ENCODE results near the gene AZU1.
"Not testable (repeated sequence)": the region's sequence is repeated elsewhere in the genome, so short reads cannot be mapped to it uniquely, and the experiment has no call there.

Gene AZU1

DNA sequence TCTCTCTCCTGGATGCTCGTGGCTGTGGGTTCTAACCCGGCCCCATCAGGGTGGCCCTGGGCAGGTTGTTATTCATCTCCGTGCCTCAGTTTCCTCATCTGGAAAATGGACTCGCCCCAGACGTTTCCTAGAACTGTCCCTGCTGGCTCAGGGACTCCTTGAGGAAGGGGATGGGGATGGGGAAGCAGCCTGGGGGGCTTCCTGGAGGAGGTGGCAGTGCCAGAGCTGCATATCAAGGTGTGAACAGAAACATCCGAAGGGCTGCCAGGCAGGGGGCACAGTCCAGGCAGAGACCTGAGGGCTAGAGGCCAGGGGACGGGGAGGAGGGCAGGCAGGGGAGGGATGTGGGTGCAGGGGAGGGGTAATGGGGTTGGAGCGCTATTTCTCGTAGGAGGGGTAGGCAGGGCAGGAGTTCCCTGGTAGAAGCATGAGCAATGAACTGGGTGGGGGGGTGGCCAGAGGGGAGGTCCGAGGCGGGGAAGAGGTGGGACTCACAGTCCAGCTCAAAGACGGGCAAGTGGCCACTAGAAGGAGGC is 20.8 kb downstream of the AZU1 start:
- peaks cover 3% of the 10 kb centered on the region for H3K4me1 Mint-ChIP-seq (ENCODE audit: low read depth)
- H3K36me3 Mint-ChIP-seq (ENCODE audit: low read depth), result no peaks in the 10 kb centered on the region
- no peak for DNase-seq
- H3K27ac Mint-ChIP-seq, result no peak overlapping the region
- H3K27me3 Mint-ChIP-seq, result peaks cover 66% of the 10 kb centered on the region
- no peak overlapping the region for H3K4me3 Mint-ChIP-seq
- no peaks in the 10 kb centered on the region for H3K9me3 Mint-ChIP-seq

DNA sequence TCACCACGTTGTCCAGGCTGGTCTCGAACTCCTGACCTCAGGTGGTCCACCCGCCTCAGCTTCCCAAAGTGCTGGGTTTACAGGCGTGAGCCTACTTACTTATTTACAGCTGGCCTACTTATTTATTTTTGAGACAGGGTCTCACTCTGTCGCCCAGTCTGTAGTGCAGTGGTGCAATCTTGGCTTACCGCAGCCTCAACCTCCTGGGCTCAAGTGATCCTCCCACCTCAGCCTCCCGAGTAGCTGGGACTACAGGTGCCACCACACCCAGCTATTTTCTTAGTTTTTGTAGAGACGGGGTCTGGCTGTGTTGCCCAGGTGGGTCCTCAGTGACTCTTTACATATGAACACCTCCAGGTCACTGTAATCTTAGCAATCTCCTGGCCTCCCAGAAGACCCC is 21.6 kb downstream of the AZU1 start:
- peaks cover 68% of the 10 kb centered on the region for H3K27me3 Mint-ChIP-seq
- not testable (repeated sequence) for H3K9me3 Mint-ChIP-seq; H3K4me3 Mint-ChIP-seq; H3K36me3 Mint-ChIP-seq (ENCODE audit: low read depth); DNase-seq; H3K4me1 Mint-ChIP-seq (ENCODE audit: low read depth); H3K27ac Mint-ChIP-seq

DNA sequence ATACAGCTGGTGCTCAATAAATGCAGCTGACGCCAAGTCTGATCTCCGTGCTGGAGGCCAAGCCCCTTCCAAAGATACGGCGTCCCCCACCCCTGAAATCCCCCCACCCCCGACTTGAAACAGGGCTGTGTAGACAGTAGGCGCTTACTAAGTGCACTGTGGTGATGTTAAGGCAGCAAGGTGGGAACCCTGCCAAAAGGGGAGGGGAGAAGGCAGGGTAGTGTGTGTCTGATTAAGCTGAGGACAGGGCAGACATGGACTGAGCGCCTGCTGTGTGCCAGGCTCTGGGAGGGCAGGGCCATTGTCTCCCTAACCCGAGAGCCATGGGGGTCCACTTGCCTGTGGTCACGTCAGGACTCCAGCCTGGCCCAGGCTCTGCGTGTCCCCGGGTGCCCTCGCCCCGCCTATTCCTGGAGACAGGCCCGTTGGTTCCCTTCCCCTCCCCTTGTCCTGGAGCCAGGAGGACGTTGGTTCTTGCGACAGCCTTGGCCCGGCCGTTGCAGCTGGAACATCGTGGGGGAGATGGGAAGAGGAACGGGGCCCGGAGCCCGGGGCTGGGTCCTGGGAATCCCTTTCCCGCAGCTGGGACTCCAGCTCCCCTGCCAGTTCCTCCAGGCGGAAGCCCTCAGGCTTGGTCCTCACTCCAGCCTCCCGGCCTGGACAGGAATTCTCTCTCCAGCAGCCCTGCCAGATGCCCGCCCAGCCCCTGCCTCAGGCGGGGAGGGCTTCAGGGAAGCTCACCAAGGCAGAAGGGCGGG is 22.8 kb downstream of the AZU1 start:
- H3K4me3 Mint-ChIP-seq, result no peak overlapping the region

DNA sequence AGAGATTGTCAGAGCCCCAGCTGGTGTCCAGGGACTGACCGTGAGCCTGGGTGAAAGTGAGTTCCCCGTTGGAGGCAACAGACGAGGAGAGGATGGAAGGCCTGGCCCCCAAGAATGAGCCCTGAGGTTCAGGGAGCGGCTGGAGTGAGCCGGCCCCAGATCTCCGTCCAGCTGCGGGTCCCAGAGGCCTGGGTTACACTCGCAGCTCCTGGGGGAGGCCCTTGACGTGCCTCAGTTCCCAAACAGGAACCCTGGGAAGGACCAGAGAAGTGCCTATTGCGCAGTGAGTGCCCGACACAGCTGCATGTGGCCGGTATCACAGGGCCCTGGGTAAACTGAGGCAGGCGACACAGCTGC is 23.3 kb downstream of the AZU1 start:
- H3K4me1 Mint-ChIP-seq (ENCODE audit: low read depth), result no peaks in the 10 kb centered on the region
- no peaks in the 10 kb centered on the region for H3K36me3 Mint-ChIP-seq (ENCODE audit: low read depth)
- H3K27me3 Mint-ChIP-seq, result peaks cover 52% of the 10 kb centered on the region
- no peak overlapping the region for H3K4me3 Mint-ChIP-seq
- H3K9me3 Mint-ChIP-seq, result no peaks in the 10 kb centered on the region
- H3K27ac Mint-ChIP-seq, result no peak overlapping the region
- DNase-seq, result no peak

More for the DNA sequence above, 22.8 kb downstream of the AZU1 start:
- peaks cover 57% of the 10 kb centered on the region for H3K27me3 Mint-ChIP-seq
- H3K4me1 Mint-ChIP-seq (ENCODE audit: low read depth), result no peaks in the 10 kb centered on the region
- no peak overlapping the region for H3K27ac Mint-ChIP-seq
- no peaks in the 10 kb centered on the region for H3K9me3 Mint-ChIP-seq
- no peak for DNase-seq
- no peaks in the 10 kb centered on the region for H3K36me3 Mint-ChIP-seq (ENCODE audit: low read depth)

DNA sequence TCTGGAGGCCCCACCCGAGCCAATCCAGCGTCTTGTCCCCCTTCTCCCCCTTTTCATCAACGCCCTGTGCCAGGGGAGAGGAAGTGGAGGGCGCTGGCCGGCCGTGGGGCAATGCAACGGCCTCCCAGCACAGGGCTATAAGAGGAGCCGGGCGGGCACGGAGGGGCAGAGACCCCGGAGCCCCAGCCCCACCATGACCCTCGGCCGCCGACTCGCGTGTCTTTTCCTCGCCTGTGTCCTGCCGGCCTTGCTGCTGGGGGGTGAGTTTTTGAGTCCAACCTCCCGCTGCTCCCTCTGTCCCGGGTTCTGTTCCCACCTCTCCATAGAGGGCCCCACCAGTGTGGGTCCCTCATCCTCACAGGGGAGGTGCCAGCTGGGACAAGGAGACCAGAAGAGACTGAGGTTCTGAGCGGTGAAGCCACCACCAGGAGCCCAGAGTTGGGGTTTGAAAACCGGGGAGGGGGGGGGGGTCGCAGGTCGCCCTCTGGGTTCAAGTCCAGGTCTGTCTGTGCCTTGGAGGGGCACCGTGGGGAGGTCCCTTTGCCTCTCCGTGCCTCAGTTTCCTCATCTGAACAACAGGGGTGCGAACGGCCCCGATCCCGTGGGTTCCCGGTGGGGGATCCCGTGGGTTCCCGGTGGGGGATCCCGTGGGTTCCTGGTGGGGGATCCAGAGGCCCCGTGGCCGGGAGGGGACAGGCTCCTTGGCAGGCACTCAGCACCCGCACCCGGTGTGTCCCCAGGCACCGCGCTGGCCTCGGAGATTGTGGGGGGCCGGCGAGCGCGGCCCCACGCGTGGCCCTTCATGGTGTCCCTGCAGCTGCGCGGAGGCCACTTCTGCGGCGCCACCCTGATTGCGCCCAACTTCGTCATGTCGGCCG is 24.7 kb downstream of the AZU1 start, which contains the start of gene ELANE:
TSS of gene ELANE (plus strand) at position 168 of the 878 bp plus-strand sequence. CDS start at position 194, 26 bp downstream.
- no peaks in the 10 kb centered on the region for H3K36me3 Mint-ChIP-seq (ENCODE audit: low read depth)
- no peaks in the 10 kb centered on the region for H3K4me1 Mint-ChIP-seq (ENCODE audit: low read depth)
- no peak within 1 kb of the TSS for H3K27ac Mint-ChIP-seq
- no peak for DNase-seq
- H3K4me3 Mint-ChIP-seq, result no peak within 1 kb of the TSS
- H3K27me3 Mint-ChIP-seq, result peaks cover 39% of the 10 kb centered on the region
- H3K9me3 Mint-ChIP-seq, result no peaks in the 10 kb centered on the region

DNA sequence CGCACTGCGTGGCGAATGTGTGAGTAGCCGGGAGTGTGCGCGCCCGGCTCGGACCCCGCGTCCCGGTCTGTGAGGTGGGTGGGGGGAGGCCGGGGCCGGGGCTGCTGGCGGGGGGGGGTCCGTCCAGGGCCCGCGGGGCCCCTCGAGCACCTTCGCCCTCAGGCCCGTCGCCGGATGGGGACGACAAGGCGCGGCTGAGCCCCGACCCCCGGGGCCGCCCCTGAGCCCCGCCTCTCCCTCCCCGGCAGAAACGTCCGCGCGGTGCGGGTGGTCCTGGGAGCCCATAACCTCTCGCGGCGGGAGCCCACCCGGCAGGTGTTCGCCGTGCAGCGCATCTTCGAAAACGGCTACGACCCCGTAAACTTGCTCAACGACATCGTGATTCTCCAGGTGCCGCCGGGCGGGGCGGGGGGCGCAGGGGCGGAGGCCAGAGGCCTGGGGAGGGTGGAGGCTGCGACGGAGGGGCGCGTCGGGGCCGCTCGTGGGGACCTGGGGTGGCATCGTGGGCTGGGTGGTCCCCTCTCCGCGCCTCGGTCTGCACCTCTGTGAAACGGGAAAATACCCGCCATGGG is 25.5 kb downstream of the AZU1 start:
- H3K27me3 Mint-ChIP-seq, result peaks cover 34% of the 10 kb centered on the region
- H3K4me1 Mint-ChIP-seq (ENCODE audit: low read depth), result no peaks in the 10 kb centered on the region
- no peak for DNase-seq
- H3K4me3 Mint-ChIP-seq, result no peak overlapping the region
- no peak overlapping the region for H3K27ac Mint-ChIP-seq
- H3K36me3 Mint-ChIP-seq (ENCODE audit: low read depth), result no peaks in the 10 kb centered on the region
- no peaks in the 10 kb centered on the region for H3K9me3 Mint-ChIP-seq

DNA sequence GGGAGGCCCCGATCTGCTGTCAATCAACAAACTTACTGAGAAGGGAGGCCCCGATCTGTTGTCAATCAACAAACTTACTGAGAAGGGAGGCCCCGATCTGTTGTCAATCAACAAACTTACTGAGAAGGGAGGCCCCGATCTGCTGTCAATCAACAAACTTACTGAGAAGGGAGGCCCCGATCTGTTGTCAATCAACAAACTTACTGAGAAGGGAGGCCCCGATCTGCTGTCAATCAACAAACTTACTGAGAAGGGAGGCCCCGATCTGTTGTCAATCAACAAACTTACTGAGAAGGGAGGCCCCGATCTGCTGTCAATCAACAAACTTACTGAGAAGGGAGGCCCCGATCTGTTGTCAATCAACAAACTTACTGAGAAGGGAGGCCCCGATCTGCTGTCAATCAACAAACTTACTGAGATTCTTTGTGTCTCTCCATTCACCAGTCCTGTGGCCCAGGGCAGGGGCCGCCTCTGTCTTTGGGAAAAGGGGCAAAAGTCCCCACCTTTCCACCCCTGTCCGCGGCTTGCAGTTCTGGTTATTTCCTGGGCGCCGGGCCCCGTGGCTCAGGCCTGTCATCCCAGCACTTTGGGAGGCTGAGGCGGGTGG is 26.1 kb downstream of the AZU1 start:
- H3K27me3 Mint-ChIP-seq, result peaks cover 32% of the 10 kb centered on the region
- DNase-seq; H3K9me3 Mint-ChIP-seq; H3K4me3 Mint-ChIP-seq; H3K27ac Mint-ChIP-seq; H3K36me3 Mint-ChIP-seq (ENCODE audit: low read depth); H3K4me1 Mint-ChIP-seq (ENCODE audit: low read depth): not testable (repeated sequence)

DNA sequence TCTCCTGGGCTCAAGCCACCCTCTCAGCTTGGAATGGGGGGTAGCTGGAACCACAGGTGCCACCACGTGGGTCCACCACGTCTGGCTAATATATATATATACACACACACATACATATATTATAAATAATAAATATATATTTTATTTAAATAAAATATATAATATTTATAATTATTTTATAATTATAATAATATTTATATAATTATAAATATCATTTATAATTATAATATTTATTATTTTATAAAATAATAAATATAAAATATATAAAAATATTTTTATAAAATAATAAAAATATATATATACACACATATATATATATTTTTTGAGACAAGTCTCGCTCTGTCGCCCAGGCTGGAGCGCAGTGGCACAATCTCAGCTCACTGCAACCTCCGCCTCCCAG is 26.9 kb downstream of the AZU1 start:
- Mint-ChIP-seq H3K27ac (no peak overlapping the region), H3K27me3 (peaks cover 27% of the 10 kb centered on the region), H3K4me3 (no peak overlapping the region), H3K36me3 (ENCODE audit: low read depth) (no peaks in the 10 kb centered on the region), H3K9me3 (no peaks in the 10 kb centered on the region), H3K4me1 (ENCODE audit: low read depth) (no peaks in the 10 kb centered on the region)
- DNase-seq, result no peak

DNA sequence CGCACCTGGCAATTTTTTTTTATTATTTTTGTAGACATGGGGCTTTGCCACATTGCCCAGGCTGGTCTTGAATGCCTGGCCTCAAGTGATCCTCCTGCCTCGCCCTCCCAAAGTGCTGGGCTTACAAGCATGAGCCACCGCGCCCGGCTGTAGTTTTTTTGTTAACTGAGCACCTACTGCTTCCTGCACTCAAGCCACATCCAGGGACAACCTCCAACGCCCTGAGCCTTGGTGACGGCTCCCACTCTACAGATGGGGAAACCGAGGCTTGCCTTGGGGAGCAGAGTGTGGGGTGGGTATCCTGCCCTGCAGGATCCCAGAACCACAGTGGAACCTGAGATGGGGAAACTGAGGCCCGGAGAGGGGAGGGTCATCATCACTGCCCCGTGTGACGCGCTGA is 27.5 kb downstream of the AZU1 start:
- Mint-ChIP-seq H3K4me3 (no peak overlapping the region), H3K27ac (no peak overlapping the region), H3K36me3 (ENCODE audit: low read depth) (no peaks in the 10 kb centered on the region), H3K4me1 (ENCODE audit: low read depth) (no peaks in the 10 kb centered on the region), H3K9me3 (no peaks in the 10 kb centered on the region), H3K27me3 (peaks cover 27% of the 10 kb centered on the region)
- DNase-seq, result no peak

DNA sequence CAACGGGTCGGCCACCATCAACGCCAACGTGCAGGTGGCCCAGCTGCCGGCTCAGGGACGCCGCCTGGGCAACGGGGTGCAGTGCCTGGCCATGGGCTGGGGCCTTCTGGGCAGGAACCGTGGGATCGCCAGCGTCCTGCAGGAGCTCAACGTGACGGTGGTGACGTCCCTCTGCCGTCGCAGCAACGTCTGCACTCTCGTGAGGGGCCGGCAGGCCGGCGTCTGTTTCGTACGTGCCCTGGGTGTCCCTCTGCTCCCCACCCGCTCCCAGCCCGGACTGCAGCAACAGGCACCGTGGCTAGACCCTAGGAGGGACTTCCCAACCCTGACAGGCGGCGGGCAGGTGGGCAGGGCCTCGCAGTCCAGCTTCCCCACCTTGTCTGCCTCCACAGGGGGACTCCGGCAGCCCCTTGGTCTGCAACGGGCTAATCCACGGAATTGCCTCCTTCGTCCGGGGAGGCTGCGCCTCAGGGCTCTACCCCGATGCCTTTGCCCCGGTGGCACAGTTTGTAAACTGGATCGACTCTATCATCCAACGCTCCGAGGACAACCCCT is 28.0 kb downstream of the AZU1 start:
- Mint-ChIP-seq H3K9me3 (no peaks in the 10 kb centered on the region), H3K36me3 (ENCODE audit: low read depth) (no peaks in the 10 kb centered on the region), H3K4me1 (ENCODE audit: low read depth) (no peaks in the 10 kb centered on the region), H3K4me3 (no peak overlapping the region), H3K27ac (no peak overlapping the region), H3K27me3 (peaks cover 24% of the 10 kb centered on the region)
- DNase-seq, result no peak

DNA sequence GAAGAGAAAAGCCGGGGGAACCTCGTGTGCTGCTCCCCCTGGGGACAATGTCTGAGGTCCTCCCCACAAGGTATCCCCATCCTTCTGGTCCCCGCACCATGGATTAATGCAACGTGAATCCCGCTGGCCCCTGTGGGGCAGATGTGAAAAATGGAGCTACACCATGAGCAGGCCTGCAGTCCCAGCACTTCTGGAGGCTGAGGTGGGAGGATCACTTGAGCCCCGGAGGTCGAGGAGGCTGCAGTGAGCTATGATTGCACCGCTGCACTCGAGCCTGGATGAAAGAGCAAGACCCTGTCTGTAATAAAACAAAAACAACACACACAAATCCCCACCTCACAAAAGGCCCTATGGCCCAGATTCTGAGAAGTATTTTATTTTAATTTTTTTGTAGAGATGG is 30.6 kb downstream of the AZU1 start:
- Mint-ChIP-seq H3K4me3 (no peak overlapping the region), H3K27me3 (peaks cover 14% of the 10 kb centered on the region), H3K27ac (no peak overlapping the region), H3K36me3 (ENCODE audit: low read depth) (no peaks in the 10 kb centered on the region), H3K9me3 (no peaks in the 10 kb centered on the region), H3K4me1 (ENCODE audit: low read depth) (peaks cover 8% of the 10 kb centered on the region)
- DNase-seq, result no peak

DNA sequence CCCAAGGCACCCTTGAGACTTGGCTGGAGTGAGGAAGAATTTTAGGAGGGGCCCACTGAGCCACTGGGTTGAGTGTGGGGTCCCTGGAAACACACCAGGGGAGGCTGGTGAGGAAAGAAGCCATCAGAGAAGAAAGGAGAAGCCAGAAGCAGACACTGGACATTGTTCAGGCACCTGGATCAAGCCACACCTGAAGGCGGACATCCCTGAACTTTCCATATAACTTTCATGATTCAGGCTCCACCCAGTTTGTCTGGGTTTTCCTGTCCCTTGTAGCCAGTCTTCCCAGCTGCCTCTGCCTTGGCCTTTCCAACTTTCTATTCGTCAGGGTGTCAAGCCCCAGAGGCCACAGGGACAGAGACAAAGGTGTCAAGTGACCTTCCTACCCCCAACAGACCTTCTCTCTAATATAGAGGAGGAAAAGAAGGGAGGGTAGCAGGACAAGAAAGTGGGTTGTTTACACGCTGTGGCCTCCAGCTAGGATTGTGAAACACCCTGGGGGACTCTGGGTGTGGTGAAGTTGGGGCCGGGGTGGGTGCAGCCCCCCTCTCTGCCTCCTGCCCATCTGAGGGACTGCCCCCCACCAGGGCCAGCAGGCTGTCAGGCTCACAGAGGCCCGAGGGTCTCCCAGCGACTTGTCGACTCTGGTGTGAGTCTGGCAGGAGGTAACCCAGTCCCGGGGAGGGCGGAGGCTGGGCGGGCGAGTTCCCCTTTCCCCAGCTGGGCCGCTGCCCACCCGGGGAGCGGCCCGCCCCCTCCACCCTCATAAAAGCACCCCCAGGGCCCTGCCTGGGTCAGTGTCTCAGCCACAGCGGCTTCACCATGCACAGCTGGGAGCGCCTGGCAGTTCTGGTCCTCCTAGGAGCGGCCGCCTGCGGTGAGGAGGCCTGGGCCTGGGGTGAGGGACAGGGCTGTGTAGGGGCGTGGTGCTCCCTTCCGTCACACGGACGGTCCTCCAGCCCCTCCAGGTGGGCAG is 31.5 kb downstream of the AZU1 start, which contains the start of gene CFD:
TSS of gene CFD (plus strand) at position 797 of the 976 bp plus-strand sequence. CDS start at position 823, 26 bp downstream.
- peaks cover 14% of the 10 kb centered on the region for H3K4me1 Mint-ChIP-seq (ENCODE audit: low read depth)
- DNase-seq, result no peak
- no peak within 1 kb of the TSS for H3K27ac Mint-ChIP-seq
- H3K9me3 Mint-ChIP-seq, result no peaks in the 10 kb centered on the region
- peaks cover 12% of the 10 kb centered on the region for H3K27me3 Mint-ChIP-seq
- no peaks in the 10 kb centered on the region for H3K36me3 Mint-ChIP-seq (ENCODE audit: low read depth)
- H3K4me3 Mint-ChIP-seq, result peak within 1 kb of the TSS; percentile 41

DNA sequence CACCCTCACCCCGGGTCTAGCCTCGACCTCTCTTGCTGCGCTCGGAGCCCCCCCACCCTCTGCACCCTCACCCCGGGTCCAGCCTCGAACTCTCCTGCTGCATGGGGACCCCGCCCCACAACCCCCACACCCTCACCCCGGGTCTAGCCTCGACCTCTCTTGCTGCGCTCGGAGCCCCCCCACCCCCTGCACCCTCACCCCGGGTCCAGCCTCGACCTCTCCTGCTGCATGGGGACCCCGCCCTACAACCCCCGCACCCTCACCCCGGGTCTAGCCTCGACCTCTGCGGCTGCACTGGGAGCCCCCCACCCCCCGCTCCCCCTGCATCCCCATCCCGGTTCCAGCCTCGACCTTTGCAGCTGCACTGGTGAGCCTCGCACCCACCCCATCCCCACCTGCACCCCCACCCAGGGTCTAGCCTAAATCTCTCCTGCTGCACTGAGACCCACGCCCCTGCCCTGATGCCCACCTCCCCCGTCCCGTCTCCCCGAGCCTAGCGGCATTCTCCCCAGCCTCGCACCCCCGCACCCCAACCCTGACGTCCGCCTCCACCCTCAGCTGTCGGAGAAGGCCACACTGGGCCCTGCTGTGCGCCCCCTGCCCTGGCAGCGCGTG is 33.6 kb downstream of the AZU1 start:
- peaks cover 2% of the 10 kb centered on the region for H3K36me3 Mint-ChIP-seq (ENCODE audit: low read depth)
- no peak overlapping the region for H3K4me3 Mint-ChIP-seq
- H3K4me1 Mint-ChIP-seq (ENCODE audit: low read depth), result peaks cover 15% of the 10 kb centered on the region
- no peak for DNase-seq
- no peaks in the 10 kb centered on the region for H3K9me3 Mint-ChIP-seq
- peaks cover 12% of the 10 kb centered on the region for H3K27me3 Mint-ChIP-seq
- H3K27ac Mint-ChIP-seq, result no peak overlapping the region
